Measurements from ENCODE around the gene LIPE.

Gene LIPE

GRCh38 chr19:42407085-42407815, 19.9 kb downstream of the LIPE start:
- no peak for TF ChIP-seq CTCF (IDR thresholded peaks at IDR 0.05; ENCODE audit: low read depth, low read length, missing control alignments)
- DNase-seq (ENCODE audit: extremely low read depth, low read depth), result no peak
- H3K4me3 ChIP-seq (replicated peaks; ENCODE audit: low read depth, low read length), result no peak overlapping the region

DNA sequence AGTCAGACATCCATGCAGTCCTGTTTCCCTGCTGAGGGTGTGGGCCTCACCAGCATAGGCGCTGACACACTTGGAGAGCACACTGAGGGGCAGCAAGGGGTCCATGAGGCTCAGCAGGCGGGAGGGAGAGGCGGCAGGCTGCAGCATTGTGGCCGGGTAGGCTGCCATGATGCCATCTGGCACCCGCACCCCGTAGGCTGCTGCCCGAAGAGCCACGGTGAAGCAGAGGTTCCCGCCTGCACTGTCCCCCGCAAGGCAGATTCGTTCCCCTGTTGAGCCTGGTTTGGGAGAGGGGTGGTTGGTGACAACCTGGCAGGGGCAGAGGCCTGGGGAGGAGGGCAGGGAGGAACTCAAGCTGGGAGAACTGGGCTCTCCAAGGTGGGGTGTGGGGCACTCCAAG, 21.1 kb downstream of the LIPE start:
- no peak overlapping the region for H3K4me3 ChIP-seq (replicated peaks; ENCODE audit: low read depth, low read length)
- DNase-seq (ENCODE audit: extremely low read depth, low read depth), result no peak
- no peak for TF ChIP-seq CTCF (IDR thresholded peaks at IDR 0.05; ENCODE audit: low read depth, low read length, missing control alignments)

- no peak for TF ChIP-seq CTCF (IDR thresholded peaks at IDR 0.05; ENCODE audit: low read depth, low read length, missing control alignments)
- DNase-seq (ENCODE audit: extremely low read depth, low read depth), result no peak
- H3K4me3 ChIP-seq (replicated peaks; ENCODE audit: low read depth, low read length), result no peak overlapping the region
Observed at GRCh38 chr19:42403586-42403985, 23.6 kb downstream of the LIPE start.

DNA sequence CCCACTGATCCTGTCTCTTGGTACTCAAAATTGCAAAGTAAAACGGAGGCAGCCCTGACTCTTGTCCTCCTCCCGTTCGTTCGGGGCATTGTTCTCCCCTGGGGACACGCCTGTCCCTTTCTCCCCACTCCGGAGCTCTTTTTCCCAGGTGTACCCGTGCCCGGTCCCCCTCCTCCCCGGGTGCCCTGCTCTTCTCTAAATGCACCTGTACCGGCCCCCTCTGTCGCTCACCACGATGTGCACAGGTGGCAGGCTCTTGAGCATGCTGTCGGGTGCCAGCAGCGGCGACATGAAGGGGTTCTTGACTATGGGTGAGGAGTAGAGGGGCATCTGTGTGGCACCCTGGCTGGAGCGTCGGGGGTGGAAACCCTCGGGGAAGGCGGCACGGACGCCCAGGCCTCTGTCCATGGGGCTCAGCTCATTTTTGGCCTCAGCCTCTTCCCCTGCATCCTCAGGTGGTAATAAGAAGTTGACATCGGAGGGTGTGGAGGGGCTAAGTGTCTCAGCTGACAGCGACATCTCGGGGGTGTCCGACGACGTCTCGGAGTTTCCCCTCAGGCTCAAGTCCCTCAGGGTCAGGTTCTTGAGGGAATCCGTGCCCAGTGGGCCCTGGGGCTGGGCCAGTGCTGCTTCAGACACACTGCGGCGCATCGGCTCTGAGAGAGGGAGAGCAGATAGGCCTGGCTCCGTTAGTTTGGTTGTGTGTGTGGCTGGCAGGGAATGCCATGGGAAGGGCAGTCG, 24.6 kb downstream of the LIPE start:
- peak overlapping the region; percentile 46; the same call in 1 of the 2 replicates for H3K4me3 ChIP-seq (replicated peaks; ENCODE audit: low read depth, low read length)
- no peak for TF ChIP-seq CTCF (IDR thresholded peaks at IDR 0.05; ENCODE audit: low read depth, low read length, missing control alignments)

DNA sequence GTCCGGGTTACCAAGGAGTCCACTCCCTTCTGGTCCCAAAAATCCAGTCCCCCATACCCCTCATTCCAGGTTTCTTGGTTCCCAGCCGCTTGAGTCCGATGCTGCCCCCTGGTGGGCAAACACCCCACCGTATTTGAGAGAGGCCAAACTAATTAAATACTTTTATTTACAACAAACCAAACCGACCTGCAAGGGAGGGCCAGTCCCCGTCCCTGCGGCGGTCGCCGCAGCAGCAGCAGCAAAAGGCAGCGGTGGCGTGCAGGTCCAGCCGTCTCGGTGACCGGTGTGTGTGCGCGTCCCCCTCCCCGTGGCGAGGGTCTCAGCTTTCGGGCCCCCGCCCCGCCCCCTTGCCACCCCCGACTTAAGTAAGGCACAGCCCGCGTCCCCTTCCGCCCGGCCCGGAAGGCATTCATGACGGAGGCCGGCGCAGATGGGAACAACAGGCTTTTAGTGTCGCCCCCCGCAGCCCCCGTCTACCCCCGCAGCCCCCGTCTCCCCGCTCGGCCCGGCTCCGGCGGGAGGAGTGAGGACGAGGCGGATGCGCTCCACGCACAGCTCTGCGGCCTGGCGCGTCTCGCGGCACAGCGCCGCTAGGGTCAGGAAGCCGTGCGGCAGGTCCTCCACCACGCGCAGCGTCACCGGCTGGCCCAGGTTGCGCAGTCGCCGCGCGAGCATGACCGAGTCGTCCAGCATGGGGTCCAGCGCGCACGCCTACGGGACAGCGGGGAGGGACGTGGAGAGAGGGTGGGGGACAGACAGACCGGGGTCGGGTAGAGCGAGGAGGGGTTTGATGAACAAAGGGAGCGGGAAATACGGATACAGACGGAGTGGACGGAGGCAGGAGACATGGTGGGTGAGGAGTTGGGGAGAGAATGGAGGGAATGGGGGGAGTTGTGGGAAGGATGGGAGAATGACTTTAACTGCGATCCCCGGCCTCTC, 25.6 kb downstream of the LIPE start:
- peak; percentile 56 for DNase-seq (ENCODE audit: extremely low read depth, low read depth)
- peak overlapping the region; percentile 46 for H3K4me3 ChIP-seq (replicated peaks; ENCODE audit: low read depth, low read length)
- peak; percentile 82 for TF ChIP-seq CTCF (IDR thresholded peaks at IDR 0.05; ENCODE audit: low read depth, low read length, missing control alignments)

More for the DNA sequence above, 24.6 kb downstream of the LIPE start:
- no peak for DNase-seq (ENCODE audit: extremely low read depth, low read depth)

- DNase-seq (ENCODE audit: extremely low read depth, low read depth), result no peak
- H3K4me3 ChIP-seq (replicated peaks; ENCODE audit: low read depth, low read length), result no peak overlapping the region
- no peak for TF ChIP-seq CTCF (IDR thresholded peaks at IDR 0.05; ENCODE audit: low read depth, low read length, missing control alignments)
Observed at GRCh38 chr19:42400404-42400803, 26.8 kb downstream of the LIPE start.
